T-helper 9 cell (primary cell): ENCODE data around the gene NEIL1.
"Not testable (repeated sequence)": the region's sequence is repeated elsewhere in the genome, so short reads cannot be mapped to it uniquely, and the experiment has no call there.

ENCODE experiments used
- DNase-seq: peaks from one replicate; pipeline ENCODE4 v3.0.0-alpha.2; 2020

Gene NEIL1

DNA sequence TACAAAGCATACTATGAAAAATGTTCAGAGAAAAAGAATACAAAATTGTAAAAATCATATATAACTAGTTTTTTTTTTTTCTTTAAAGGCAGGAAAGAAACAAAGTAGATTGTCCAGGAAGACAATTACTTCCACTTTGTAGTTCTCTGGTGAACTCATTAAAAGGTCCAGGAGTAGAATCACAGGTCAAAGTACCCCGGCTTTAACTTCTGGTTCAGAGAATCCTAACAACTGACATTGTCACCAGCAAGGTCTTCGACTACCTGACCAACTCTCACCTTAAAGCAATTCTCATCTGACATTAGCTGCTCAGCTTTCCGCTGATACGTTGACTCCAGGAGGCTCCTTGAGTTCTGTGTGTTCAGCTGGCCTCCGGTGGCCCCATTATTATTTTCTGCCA lies 37.1 kb downstream of the NEIL1 start:
- DNase-seq = not testable (repeated sequence)

DNA sequence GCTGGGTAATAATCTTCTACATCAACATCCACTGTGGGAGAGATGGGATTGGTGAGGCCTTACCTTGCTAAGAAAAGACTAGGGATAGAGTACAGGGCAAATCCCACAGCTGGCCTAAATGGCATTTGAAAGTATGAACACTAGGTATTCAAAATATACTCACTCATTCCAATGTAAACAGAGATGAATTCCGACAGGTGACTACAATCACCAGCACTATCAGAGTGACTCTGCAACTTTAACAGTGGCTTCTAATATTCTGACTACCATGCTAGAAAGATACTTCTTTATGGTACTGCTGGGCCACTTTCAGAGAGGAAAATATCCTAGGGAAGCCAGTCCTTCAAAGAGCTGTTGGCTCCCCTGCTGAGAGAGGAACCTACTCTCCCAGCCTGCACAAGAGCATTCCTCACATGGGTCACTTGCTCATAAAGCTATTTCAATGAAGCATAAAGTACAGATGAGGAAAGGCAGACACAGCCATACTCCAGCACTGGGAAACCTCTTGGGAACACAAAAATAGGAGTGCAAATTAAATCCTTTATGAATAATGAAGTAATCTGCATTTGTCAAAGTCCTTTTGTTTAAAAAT lies 43.0 kb downstream of the NEIL1 start:
- no peak for DNase-seq

- no peak for DNase-seq
These were observed 50.7 kb downstream of the NEIL1 start for GRCh38 chr15:75397494-75397893.

DNA sequence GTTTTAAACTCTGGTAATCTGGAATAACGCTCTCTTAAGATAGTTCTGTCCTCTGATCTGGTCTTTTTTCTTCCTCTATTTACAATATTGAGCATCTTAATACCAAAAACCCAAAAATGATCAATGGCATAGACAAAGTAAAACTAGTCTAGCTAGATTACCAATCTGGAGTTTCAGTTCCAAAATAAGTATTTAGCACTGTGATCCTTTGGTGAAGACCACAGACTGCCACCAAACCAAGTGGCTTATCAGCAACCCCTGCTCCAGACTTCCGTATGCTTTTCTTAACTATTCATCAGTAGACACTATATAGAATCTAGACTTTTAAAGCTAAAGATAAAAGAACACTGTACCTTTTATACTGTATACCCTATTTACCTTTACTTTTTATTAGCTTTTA lies 57.1 kb downstream of the NEIL1 start:
- DNase-seq = no peak
